GM12872 (cell line): ENCODE measurements around the gene HSD17B11.

Experiments
- CTCF ChIP-seq: IDR thresholded peaks from 3 replicates; pipeline ENCODE4 v1.5.1; 2011; ENCODE audit warnings: low read depth, mild to moderate bottlenecking, low read length, moderate library complexity; ENCODE audit not compliant: insufficient read depth

The HSD17B11 gene

DNA sequence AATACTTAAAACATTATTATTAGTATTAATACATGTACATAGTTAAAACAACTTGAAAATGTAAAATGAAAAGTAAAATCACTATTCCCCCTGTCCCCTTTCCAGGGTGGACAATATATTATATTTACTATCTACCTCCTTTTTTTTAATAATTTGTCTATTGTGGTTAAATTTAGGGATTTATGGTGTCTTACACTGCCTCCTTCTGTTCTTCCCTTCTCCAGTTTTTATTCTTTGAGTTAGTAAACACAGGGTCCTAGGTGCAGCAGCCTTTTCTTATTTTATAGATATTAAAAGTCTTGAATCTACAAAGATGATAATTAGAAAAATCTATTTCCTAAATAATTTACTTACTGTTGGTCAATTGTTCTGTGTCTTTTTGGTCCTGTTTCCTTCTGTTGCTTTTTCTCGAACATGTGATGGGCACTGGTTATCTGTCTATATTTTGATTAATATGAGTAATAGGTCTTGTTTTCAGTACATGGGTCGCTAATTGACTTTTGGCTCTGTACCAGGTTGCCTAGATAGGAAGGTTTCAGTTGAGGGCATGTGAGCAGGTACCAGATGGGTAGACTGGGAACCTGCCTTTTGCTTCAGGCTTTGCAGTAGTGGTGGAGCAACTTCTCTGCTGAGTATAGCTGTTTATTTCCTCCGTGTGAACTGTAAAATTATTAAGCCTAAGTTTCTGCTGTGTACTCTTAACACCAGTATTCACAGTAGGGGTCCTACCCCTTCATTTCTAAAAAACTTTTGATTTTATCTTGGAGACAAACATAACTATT is 32.5 kb upstream of the HSD17B11 start:
- TF ChIP-seq CTCF, result no peak

DNA sequence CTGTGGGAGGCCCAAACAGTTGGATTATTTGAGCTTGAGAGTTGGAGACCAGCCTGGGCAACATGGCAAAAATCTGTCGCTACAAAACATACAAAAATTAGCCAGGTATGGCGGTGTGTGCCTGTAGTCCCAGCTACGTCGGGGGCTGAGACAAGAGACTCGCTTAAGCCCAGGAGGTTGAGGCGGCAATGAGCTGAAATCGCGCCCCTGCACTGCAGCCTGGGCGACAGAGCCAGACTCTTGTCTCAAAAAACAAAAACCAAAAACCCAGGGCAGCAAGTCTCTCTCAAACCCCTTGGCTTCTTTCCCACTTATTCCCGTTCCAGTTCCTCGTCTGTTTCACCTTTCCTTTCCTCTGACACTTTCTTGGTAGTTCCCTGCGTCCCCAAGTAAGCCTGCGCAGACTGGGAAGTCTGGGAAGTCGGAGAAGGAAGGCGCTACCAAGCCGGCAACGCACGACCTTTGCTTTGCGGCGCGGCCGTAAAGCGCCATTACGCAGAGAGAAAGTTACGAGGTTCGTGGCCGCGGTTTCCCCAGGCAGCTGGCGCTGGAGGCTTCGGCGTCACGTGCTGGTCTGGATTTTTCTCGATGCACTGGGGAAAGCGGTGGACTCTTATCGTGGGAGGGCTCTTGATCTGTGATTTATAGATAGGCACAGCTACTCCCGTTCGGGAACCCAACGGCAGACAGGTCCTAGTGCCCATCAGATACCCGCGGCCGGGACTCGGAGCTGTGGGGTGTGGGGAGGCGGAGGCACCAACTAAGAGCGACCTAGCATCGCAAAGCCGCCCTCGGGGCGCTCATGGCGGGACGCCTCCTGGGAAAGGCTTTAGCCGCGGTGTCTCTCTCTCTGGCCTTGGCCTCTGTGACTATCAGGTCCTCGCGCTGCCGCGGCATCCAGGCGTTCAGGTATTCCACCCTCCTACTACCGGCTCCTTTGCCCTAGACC is 31.4 kb upstream of the HSD17B11 start, which contains the start of gene NUDT9:
Gene NUDT9 (plus strand): TSS at position 470 of the 949 bp plus-strand sequence. CDS start 333 bp downstream, at position 803.
- peak; percentile 36 for TF ChIP-seq CTCF

- TF ChIP-seq CTCF, result no peak
Observed at GRCh38 chr4:87420276-87420830, 29.4 kb upstream of the HSD17B11 start.

DNA sequence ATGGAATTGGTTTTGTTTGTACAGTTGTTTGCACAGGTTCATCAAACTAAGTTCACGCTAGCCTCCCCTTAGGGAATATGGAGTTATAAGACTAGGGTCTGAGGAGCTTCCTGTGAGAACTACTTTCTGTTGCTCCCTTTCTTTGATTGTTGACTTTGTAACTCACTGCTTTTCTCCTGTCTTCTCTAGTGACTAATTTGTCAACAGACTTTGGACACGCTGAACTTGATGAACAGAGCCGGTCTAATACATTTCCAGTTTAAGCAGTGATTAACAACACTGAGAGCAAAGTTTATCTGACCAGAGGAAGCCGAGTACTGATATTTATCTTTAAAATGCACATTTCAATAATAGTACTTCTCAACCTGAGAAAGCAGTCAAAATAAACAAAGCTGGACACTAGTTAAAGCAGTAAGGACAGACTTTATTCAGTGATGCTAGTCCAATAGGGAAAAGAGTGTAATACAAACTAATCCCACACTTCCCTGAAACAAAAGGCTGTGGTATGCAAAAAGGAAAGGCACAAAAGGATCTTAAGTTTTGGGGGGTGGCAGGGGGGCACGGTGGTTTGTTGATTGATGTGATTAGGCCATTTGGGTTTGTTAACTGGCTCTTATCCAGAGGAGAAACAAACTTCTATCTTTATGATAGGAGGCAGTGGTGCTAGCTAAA is 28.7 kb upstream of the HSD17B11 start:
- TF ChIP-seq CTCF, result no peak

DNA sequence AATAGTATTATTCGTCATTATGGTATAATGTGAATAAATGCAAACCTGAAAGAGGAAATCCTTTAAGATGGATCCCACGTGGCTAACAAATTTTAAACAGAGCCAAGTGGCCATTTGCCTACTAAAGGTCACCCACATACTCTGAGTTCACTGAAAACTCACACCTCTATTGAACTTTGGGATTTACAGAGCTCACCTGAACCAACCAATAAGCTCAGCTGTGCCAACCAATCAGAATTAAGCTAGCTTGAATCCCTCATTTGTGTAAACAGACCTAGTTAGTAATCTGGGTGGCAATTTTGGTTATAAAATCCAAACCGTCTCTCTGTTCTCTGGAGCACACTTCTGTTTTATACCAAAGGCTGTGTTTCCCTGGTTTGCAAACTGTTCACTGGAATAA is 26.0 kb upstream of the HSD17B11 start:
- TF ChIP-seq CTCF, result no peak

GRCh38 chr4:87414816-87415215 is 23.8 kb upstream of the HSD17B11 start:
- TF ChIP-seq CTCF, result no peak
